OCI-LY1 (cell line): Measurements from ENCODE around the gene ADAM33.

ENCODE experiments used
- H2AFZ ChIP-seq: fragments of 200-600 bp; sonication (generic), shearing (Covaris generic); 2 replicates; pipeline ENCODE4 v1.6.0; 2014; ENCODE audit warnings: antibody characterized with exemption, mild to moderate bottlenecking, low read length
- H3F3A ChIP-seq: fragments of 200-600 bp; sonication (generic), shearing (Covaris generic); 2 replicates; pipeline ENCODE4 v1.6.0; 2014; ENCODE audit warnings: mild to moderate bottlenecking, antibody characterized with exemption, low read length, moderate library complexity; ENCODE audit not compliant: insufficient read depth
- H3K27ac ChIP-seq: fragments of 200-600 bp; sonication (generic); 2 replicates; pipeline ENCODE4 v1.5.1; 2014; ENCODE audit warnings: low read length, mixed run types, mild to moderate bottlenecking, low read depth; ENCODE audit not compliant: poor library complexity, severe bottlenecking
- H3K27me3 ChIP-seq: fragments of 200-600 bp; sonication (generic); 2 replicates; pipeline ENCODE4 v1.6.0; 2014; ENCODE audit warnings: antibody characterized with exemption, mild to moderate bottlenecking, low read length, moderate library complexity; ENCODE audit not compliant: insufficient read depth
- H3K36me3 ChIP-seq: fragments of 200-600 bp; sonication (generic); 2 replicates; pipeline ENCODE4 v1.6.1; 2014; ENCODE audit warnings: mild to moderate bottlenecking, antibody characterized with exemption, low read length, moderate library complexity, mixed read lengths; ENCODE audit not compliant: insufficient read depth
- H3K4me1 ChIP-seq: fragments of 200-600 bp; sonication (generic); 2 replicates; pipeline ENCODE4 v1.5.1; 2014; ENCODE audit warnings: mild to moderate bottlenecking, low read length, moderate library complexity; ENCODE audit not compliant: insufficient read depth, severe bottlenecking
- H3K4me2 ChIP-seq: fragments of 200-600 bp; sonication (generic), shearing (Covaris generic); 2 replicates; pipeline ENCODE4 v1.6.1; 2014; ENCODE audit warnings: low read length
- H3K4me3 ChIP-seq: fragments of 200-600 bp; sonication (generic); 2 replicates; pipeline ENCODE4 v1.5.1; 2014; ENCODE audit warnings: low read length, low read depth, mild to moderate bottlenecking, mixed read lengths; ENCODE audit not compliant: poor library complexity, severe bottlenecking
- H3K79me2 ChIP-seq: fragments of 200-600 bp; shearing (Covaris generic); 2 replicates; pipeline ENCODE4 v1.6.1; 2016; ENCODE audit warnings: mixed run types, low read length, mixed read lengths; ENCODE audit not compliant: insufficient read depth
- H3K9ac ChIP-seq: fragments of 200-600 bp; sonication (generic), shearing (Covaris generic); 2 replicates; pipeline ENCODE4 v1.6.1; 2014; ENCODE audit warnings: mild to moderate bottlenecking, low read length, mixed read lengths
- H3K9me2 ChIP-seq: fragments of 200-600 bp; sonication (generic), shearing (Covaris generic); 2 replicates; pipeline ENCODE4 v1.6.1; 2014; ENCODE audit warnings: low read depth, mild to moderate bottlenecking, low read length, mixed read lengths
- H3K9me3 ChIP-seq: fragments of 200-600 bp; shearing (Covaris generic); 2 replicates; pipeline ENCODE4 v1.6.1; 2014; ENCODE audit warnings: low read length, mixed read lengths
- H4K20me1 ChIP-seq: fragments of 200-600 bp; sonication (generic), shearing (Covaris generic); 2 replicates; pipeline ENCODE4 v1.6.0; 2016; ENCODE audit warnings: mild to moderate bottlenecking, low read length; ENCODE audit not compliant: insufficient read depth
- EZH2 ChIP-seq: fragments of 200-600 bp; sonication (generic), shearing (Covaris generic); IDR thresholded peaks from 2 replicates; pipeline ENCODE4 v1.8.0; 2017; ENCODE audit warnings: borderline replicate concordance, mixed run types, mild to moderate bottlenecking, antibody characterized with exemption, low read length, moderate library complexity, mixed read lengths
- TF ChIP-seq, protein P1 (sequence below): fragments of 200-600 bp; sonication (generic), shearing (Covaris generic); IDR thresholded peaks from 2 replicates; pipeline ENCODE4 v1.5.1; 2017; ENCODE audit warnings: mild to moderate bottlenecking, antibody characterized with exemption, low read length, moderate library complexity, mixed read lengths

The ADAM33 gene

DNA sequence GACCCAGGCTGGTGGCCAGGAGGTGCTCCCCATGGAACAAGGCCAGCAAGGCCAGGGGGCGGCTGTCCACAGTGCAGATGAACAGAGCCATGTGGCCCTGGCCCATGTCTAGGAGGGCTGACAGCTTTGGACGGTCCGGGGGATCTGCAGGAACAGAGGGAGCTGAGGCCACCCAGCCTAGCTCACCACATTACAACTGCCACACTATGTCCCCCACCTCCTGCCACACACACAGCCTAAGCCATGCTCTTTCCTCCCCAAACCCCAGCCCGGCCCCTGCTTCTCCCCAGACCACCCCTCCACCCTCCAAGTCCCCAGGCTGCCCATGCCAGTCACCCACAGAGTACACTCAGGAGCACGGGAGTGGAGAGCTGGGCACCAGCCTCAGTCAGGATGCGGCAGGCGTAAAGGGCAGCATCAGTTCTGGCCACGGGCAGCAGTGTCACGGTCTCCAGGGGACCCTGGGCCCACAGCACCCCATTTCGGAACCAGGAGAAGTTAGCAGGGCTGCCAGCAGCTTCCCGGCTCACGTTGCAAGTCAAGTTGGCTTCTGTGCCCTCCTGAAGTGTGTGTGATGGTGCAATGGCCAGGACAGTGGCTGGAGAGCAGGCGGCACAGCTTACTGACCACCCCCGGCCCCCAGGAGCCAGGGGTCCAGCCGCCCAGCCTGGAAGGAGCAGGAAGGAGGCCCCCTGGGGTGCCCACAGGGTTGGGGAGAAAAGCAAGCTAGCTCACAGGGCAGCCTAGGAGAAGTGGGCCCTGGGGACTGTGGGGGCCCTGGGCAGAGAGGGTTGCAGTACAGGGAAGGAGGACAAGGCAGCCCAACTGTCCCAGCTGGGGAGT is 15.2 kb upstream of the ADAM33 start:
- no peaks in the 10 kb centered on the region; the same call in 1 of the 2 replicates for H3K27me3 ChIP-seq
- no peak overlapping the region for H3K4me2 ChIP-seq
- no peaks in the 10 kb centered on the region for H3K4me1 ChIP-seq
- 0 out of 2 replicates have a peak, but pooled peaks cover 4% of the 10 kb centered on the region for H3K9me3 ChIP-seq
- H3K79me2 ChIP-seq = no peaks in the 10 kb centered on the region
- no peaks in the 10 kb centered on the region for H4K20me1 ChIP-seq
- H3F3A ChIP-seq = no peaks in the 10 kb centered on the region
- no peaks in the 10 kb centered on the region for H3K9me2 ChIP-seq
- no peak overlapping the region for H3K9ac ChIP-seq
- H3K4me3 ChIP-seq = no peak overlapping the region
- H2AFZ ChIP-seq = no peak overlapping the region
- no peak overlapping the region for H3K27ac ChIP-seq
- no peak for TF ChIP-seq EZH2
- TF ChIP-seq, protein P1, sequence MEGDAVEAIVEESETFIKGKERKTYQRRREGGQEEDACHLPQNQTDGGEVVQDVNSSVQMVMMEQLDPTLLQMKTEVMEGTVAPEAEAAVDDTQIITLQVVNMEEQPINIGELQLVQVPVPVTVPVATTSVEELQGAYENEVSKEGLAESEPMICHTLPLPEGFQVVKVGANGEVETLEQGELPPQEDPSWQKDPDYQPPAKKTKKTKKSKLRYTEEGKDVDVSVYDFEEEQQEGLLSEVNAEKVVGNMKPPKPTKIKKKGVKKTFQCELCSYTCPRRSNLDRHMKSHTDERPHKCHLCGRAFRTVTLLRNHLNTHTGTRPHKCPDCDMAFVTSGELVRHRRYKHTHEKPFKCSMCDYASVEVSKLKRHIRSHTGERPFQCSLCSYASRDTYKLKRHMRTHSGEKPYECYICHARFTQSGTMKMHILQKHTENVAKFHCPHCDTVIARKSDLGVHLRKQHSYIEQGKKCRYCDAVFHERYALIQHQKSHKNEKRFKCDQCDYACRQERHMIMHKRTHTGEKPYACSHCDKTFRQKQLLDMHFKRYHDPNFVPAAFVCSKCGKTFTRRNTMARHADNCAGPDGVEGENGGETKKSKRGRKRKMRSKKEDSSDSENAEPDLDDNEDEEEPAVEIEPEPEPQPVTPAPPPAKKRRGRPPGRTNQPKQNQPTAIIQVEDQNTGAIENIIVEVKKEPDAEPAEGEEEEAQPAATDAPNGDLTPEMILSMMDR = no peak
- no peaks in the 10 kb centered on the region for H3K36me3 ChIP-seq

DNA sequence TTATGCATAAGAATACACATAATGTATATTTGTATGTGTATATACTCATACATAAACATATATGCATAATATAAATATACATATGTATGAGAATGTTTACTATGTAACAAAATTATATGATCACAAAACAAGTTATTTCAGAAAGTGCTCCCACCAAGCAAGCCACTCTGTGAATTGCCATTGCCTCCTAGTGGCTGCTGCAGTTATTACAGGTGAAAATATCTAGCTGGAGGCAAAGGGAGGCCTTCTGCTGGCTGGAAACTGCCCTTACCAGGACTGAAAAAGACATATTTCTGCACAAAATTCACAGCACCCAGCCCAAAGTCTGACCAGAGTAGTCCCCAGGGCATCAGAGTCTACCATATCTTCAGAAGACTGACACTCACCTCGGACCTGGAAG is 14.4 kb upstream of the ADAM33 start:
- Histone ChIP-seq H3K4me3 (no peak overlapping the region), H3F3A (no peaks in the 10 kb centered on the region), H2AFZ (no peak overlapping the region), H3K4me1 (no peaks in the 10 kb centered on the region), H4K20me1 (no peaks in the 10 kb centered on the region), H3K36me3 (no peaks in the 10 kb centered on the region), H3K4me2 (no peak overlapping the region), H3K9ac (no peak overlapping the region), H3K9me2 (no peaks in the 10 kb centered on the region), H3K27me3 (no peaks in the 10 kb centered on the region; the same call in 1 of the 2 replicates), H3K27ac (no peak overlapping the region), H3K9me3 (0 out of 2 replicates have a peak, but pooled peaks cover 4% of the 10 kb centered on the region), H3K79me2 (no peaks in the 10 kb centered on the region)
- TF ChIP-seq, protein P1 = peak; percentile 46
- no peak for TF ChIP-seq EZH2

- no peak for TF ChIP-seq EZH2
- no peaks in the 10 kb centered on the region for H3K9me2 ChIP-seq
- H3K27me3 ChIP-seq = no peaks in the 10 kb centered on the region; the same call in 1 of the 2 replicates
- no peaks in the 10 kb centered on the region for H4K20me1 ChIP-seq
- H3F3A ChIP-seq = no peaks in the 10 kb centered on the region
- H3K9me3 ChIP-seq = 0 out of 2 replicates have a peak, but pooled peaks cover 4% of the 10 kb centered on the region
- H3K36me3 ChIP-seq = no peaks in the 10 kb centered on the region
- no peak overlapping the region for H3K27ac ChIP-seq
- H3K4me2 ChIP-seq = no peak overlapping the region
- no peak overlapping the region for H2AFZ ChIP-seq
- H3K79me2 ChIP-seq = no peaks in the 10 kb centered on the region
- H3K4me1 ChIP-seq = no peaks in the 10 kb centered on the region
- H3K4me3 ChIP-seq = no peak overlapping the region
- no peak overlapping the region for H3K9ac ChIP-seq
Observed at GRCh38 chr20:3694864-3695263, 13.1 kb upstream of the ADAM33 start.
